Measurements from ENCODE around the gene IGFBP6.

IGFBP6 gene, protein sequence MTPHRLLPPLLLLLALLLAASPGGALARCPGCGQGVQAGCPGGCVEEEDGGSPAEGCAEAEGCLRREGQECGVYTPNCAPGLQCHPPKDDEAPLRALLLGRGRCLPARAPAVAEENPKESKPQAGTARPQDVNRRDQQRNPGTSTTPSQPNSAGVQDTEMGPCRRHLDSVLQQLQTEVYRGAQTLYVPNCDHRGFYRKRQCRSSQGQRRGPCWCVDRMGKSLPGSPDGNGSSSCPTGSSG

DNA sequence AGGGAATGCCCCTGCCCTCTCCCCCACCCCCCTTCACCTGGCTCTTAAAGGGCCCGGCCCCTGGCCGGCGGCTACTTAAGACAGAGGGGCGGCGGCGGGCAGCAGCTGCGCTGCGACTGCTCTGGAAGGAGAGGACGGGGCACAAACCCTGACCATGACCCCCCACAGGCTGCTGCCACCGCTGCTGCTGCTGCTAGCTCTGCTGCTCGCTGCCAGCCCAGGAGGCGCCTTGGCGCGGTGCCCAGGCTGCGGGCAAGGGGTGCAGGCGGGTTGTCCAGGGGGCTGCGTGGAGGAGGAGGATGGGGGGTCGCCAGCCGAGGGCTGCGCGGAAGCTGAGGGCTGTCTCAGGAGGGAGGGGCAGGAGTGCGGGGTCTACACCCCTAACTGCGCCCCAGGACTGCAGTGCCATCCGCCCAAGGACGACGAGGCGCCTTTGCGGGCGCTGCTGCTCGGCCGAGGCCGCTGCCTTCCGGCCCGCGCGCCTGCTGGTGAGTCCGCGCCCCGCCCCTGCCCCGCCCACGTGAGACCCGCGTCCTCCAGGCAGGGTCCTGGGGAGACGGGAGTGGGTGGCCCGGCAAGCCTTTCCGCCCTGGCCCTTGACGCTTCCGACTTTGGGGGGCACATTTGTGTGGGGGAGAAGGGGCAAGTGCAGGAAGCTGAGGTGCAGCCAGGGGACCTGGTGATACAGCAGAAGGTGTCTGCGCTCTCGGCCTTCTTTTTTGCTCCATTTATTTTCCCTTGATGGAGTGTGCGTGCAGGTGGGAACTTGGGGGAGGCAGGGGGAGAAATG, at the start of gene IGFBP6:
Gene IGFBP6, plus strand, starts transcription at position 104 of the 790 bp plus-strand sequence. Its CDS starts 51 bp downstream, at position 155.
- DNase-seq (ENCODE audit: low read depth in 2 of 3, low spot score in 1 of 3), result peak in 2 of 3 donors; percentile 28 to 53

GRCh38 chr12:53048033-53048779, 49.3 kb upstream of the IGFBP6 start:
- no peak for DNase-seq (ENCODE audit: low read depth in 2 of 3, low spot score in 1 of 3)

- no peak for DNase-seq (ENCODE audit: low read depth in 2 of 3, low spot score in 1 of 3)
These were observed 48.6 kb upstream of the IGFBP6 start for GRCh38 chr12:53048780-53049401.

- DNase-seq (ENCODE audit: low read depth in 2 of 3, low spot score in 1 of 3), result no peak
These were observed 47.7 kb upstream of the IGFBP6 start, which contains the start of gene TNS2 for GRCh38 chr12:53049571-53050318. TSS of gene TNS2 (plus strand) at chr12:53050065. CDS start at chr12:53050186, 121 bp downstream.

- no peak for DNase-seq (ENCODE audit: low read depth in 2 of 3, low spot score in 1 of 3)
These were observed 46.9 kb upstream of the IGFBP6 start for GRCh38 chr12:53050426-53051057.

GRCh38 chr12:53051058-53051880, 46.2 kb upstream of the IGFBP6 start:
- no peak for DNase-seq (ENCODE audit: low read depth in 2 of 3, low spot score in 1 of 3)

GRCh38 chr12:53051881-53052412, 45.5 kb upstream of the IGFBP6 start:
- DNase-seq (ENCODE audit: low read depth in 2 of 3, low spot score in 1 of 3), result no peak

GRCh38 chr12:53052419-53053217, 44.8 kb upstream of the IGFBP6 start:
- DNase-seq (ENCODE audit: low read depth in 2 of 3, low spot score in 1 of 3), result no peak

DNA sequence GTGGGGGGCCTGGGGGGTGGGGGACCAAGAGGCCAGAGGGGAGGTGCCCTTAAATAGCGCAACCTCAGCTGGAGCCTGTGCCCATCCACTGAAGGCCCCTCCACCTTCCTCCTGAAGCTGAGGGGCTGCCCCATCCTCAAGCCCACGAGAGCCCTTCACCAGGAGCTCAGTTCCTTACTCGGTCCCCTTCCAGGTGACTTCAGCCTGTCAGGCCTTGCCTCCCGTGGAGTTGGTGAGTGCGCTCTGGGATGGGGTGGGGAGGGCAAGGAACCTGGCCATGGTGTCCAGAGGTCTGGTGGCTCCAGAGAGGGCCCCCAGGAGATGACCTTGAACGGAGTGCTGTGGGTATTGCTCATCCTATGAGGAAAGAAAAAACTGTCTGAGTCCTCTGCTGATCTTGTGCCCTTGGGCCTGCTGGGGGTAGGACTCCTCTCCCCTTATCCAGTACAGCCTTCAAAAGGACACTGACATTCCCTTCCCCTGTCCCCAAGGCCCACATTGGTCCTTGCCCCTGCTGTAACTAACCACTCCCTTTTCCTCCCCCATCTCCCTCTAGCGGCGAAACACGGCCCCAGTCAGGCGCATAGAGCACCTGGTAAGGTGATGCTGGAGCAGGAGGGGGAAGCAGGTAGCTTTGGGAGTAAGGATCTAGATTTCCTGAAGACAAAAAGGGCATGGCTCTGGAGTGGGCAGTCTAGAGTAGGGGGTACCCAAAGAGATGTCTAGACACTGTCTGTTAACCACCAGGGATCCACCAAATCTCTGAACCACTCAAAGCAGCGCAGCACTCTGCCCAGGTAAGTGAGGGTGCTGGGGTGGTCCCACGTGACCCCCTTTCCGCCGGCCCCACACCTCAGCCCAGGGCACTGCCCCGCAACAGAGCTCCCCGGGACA, 44.0 kb upstream of the IGFBP6 start:
- peak; percentile 21 to 41 (median 39) for DNase-seq (ENCODE audit: low read depth in 2 of 3, low spot score in 1 of 3)

GRCh38 chr12:53054112-53054878, 43.2 kb upstream of the IGFBP6 start:
- DNase-seq (ENCODE audit: low read depth in 2 of 3, low spot score in 1 of 3), result peak; percentile 86 to 91 (median 91)

DNA sequence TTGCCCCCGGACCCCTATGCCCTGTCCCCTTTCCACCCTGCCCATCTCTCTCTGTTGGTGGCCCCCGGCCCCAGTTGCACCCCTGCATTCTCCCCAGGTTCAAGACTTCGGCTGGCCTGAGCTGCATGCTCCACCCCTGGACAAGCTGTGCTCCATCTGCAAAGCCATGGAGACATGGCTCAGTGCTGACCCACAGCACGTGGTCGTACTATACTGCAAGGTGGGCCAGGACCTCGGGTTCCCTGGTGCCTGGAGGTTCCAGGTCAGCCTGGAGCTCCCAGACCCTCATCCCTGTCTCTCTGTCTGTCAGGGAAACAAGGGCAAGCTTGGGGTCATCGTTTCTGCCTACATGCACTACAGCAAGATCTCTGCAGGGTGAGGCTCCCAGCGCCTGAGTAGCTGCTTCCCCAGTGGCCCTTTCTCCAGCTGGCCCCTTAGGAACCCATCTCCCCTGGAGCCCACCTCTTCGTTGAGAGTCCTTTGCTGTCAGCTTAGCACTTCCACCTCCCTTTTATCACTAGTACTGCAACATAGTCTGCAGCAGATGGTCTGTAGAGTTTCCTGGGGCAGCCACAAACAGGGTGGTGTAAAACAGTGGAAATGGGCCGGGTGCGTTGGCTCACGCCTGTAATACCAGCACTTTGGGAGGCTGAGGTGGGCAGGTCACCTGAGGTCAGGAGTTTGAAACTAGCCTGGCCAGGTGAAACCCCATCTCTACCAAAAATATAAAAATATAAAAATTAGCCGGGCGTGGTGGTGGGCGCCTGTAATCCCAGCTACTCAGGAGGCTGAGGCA, 41.8 kb upstream of the IGFBP6 start:
- no peak for DNase-seq (ENCODE audit: low read depth in 2 of 3, low spot score in 1 of 3)

DNA sequence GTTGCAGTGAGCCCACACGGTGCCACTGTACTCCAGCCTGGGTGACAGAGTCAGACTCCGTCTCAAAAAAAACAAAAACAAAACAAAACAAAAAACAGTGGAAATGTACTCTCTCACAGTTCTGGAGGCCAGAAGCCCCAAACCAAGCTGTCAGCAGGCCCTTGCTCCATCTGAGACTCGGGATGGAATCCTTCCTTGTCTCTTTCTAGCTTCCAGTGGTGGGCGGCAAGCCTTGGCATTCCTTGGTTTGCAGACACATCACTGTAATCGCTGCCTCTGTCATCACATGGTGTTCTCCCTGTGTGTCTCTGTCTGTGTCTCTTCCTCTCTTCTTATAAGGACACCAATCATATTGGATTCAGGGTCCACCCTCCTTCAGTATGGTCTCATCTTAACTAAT, 41.2 kb upstream of the IGFBP6 start:
- no peak for DNase-seq (ENCODE audit: low read depth in 2 of 3, low spot score in 1 of 3)

DNA sequence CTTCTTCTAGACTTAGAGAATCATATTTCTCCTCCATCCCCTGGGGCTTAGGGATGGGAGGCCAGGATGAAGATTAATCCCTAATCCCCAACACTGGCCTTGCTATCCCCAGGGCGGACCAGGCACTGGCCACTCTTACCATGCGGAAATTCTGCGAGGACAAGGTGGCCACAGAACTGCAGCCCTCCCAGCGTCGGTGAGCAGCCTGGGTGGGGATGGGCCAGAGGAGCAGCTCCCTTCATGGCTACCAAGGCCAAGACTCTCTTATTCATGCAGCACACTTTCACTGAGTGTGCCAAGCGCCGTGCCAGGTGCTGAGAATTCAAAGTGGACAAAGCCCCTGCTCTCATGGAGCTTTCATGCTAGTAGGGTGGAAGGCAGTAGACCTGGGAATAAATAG, 40.6 kb upstream of the IGFBP6 start:
- no peak for DNase-seq (ENCODE audit: low read depth in 2 of 3, low spot score in 1 of 3)

GRCh38 chr12:53057816-53058500, 39.5 kb upstream of the IGFBP6 start:
- no peak for DNase-seq (ENCODE audit: low read depth in 2 of 3, low spot score in 1 of 3)

All from stimulated activated CD4-positive, alpha-beta T cell treated with anti-CD3 and anti-CD28 coated beads, Interleukin-12 subunit alpha, Interleukin-12 subunit beta, amount 100 ng/mL, for 48 hours (primary cell).